Stimulated activated CD8-positive, alpha-beta memory T cell treated with anti-CD3 and anti-CD28 coated beads, Interleukin-15, amount 100 ng/mL, for 48 hours (primary cell): ENCODE data around the gene GRIN2B.

Experiments used
- DNase-seq, 2 donors: peaks; one replicate each; pipeline ENCODE4 v3.0.0-alpha.2; 2020; ENCODE audit warnings: low read depth in 2 of 2

GRIN2B gene

GRCh38 chr12:13981296-13981962 is at the start of gene GRIN2B:
Gene GRIN2B (minus strand): TSS chr12:13981602. CDS start chr12:13866208, 115,394 bp downstream.
- DNase-seq = no peak

GRCh38 chr12:14026537-14026936 is 45.1 kb upstream of the GRIN2B start:
- no peak for DNase-seq

GRCh38 chr12:14024591-14024990 is 43.2 kb upstream of the GRIN2B start:
- no peak for DNase-seq

GRCh38 chr12:14018080-14018479 is 36.7 kb upstream of the GRIN2B start:
- no peak for DNase-seq

- DNase-seq = no peak
Measured at GRCh38 chr12:14010989-14011388, 29.6 kb upstream of the GRIN2B start.

GRCh38 chr12:14007639-14008038 is 26.2 kb upstream of the GRIN2B start:
- DNase-seq = no peak

- DNase-seq = no peak
Measured at GRCh38 chr12:13992585-13992984, 11.2 kb upstream of the GRIN2B start.

GRCh38 chr12:13992106-13992505 is 10.7 kb upstream of the GRIN2B start:
- DNase-seq = no peak

- no peak for DNase-seq
Measured at GRCh38 chr12:13986031-13986430, 4.6 kb upstream of the GRIN2B start.

GRCh38 chr12:13981990-13982389 is 588 bp upstream of the GRIN2B start:
- no peak for DNase-seq

- no peak for DNase-seq
Measured at GRCh38 chr12:13980538-13981295, 685 bp downstream of the GRIN2B start.

- no peak for DNase-seq
Measured at GRCh38 chr12:13979772-13980378, 1.5 kb downstream of the GRIN2B start.

GRCh38 chr12:13978876-13979275 is 2.5 kb downstream of the GRIN2B start:
- no peak for DNase-seq

GRCh38 chr12:13976880-13977279 is 4.5 kb downstream of the GRIN2B start:
- no peak for DNase-seq

- DNase-seq = no peak
Measured at GRCh38 chr12:13976028-13976584, 5.3 kb downstream of the GRIN2B start.

GRCh38 chr12:13973996-13974395 is 7.4 kb downstream of the GRIN2B start:
- no peak for DNase-seq

GRCh38 chr12:13970803-13971202 is 10.6 kb downstream of the GRIN2B start:
- DNase-seq = no peak

- DNase-seq = no peak
Measured at GRCh38 chr12:13968281-13968680, 13.1 kb downstream of the GRIN2B start.

GRCh38 chr12:13964666-13965065 is 16.7 kb downstream of the GRIN2B start:
- DNase-seq = no peak

GRCh38 chr12:13962699-13963098 is 18.7 kb downstream of the GRIN2B start:
- no peak for DNase-seq

GRCh38 chr12:13961971-13962370 is 19.4 kb downstream of the GRIN2B start:
- no peak for DNase-seq

GRCh38 chr12:13959131-13959723 is 22.2 kb downstream of the GRIN2B start:
- no peak for DNase-seq
